Astrocyte of the cerebellum (primary cell): ENCODE measurements around the gene MAPKBP1.

Source experiments
- DNase-seq: peaks from one replicate; pipeline ENCODE4 v3.0.0-alpha.2; 2011; ENCODE audit warnings: low read depth
- H3K4me3 ChIP-seq: 2 replicates; pipeline ENCODE4 v1.5.1; 2011; ENCODE audit warnings: mild to moderate bottlenecking, low read depth, low read length, moderate library complexity
- in situ Hi-C: cut with HindIII; loops from 2 replicates; pipeline ENCODE4 v1.10.0; 2017; ENCODE audit warnings: low sequenced_read_pairs
- TF ChIP-seq, protein P1 (sequence below): IDR thresholded peaks from 2 replicates; pipeline ENCODE4 v1.5.1; 2012; ENCODE audit warnings: low read length, low read depth, moderate library complexity, mild to moderate bottlenecking; ENCODE audit errors: missing control alignments

MAPKBP1 gene

DNA sequence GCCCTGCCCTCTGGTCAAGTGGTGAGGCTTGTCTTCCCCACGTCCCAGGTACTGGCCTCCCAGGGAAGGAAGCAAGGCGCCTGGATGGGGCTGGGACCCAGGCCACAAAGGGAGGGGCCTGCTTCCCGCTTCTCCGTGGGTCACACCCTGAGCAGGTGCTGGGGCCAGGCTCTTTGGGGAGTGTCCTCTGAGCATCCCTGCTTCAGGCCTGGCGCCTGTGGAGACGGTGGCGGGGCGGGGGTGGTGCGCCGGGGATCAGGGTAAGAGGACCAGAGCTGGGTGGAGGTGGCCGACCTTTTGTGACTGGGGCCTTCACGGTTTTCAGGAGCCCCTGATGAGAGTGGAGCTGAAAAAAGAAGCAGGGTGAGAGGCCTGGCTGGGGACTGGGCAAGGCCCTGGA is 67.9 kb downstream of the MAPKBP1 start:
- in situ Hi-C loops: no loop called here
- TF ChIP-seq, protein P1, sequence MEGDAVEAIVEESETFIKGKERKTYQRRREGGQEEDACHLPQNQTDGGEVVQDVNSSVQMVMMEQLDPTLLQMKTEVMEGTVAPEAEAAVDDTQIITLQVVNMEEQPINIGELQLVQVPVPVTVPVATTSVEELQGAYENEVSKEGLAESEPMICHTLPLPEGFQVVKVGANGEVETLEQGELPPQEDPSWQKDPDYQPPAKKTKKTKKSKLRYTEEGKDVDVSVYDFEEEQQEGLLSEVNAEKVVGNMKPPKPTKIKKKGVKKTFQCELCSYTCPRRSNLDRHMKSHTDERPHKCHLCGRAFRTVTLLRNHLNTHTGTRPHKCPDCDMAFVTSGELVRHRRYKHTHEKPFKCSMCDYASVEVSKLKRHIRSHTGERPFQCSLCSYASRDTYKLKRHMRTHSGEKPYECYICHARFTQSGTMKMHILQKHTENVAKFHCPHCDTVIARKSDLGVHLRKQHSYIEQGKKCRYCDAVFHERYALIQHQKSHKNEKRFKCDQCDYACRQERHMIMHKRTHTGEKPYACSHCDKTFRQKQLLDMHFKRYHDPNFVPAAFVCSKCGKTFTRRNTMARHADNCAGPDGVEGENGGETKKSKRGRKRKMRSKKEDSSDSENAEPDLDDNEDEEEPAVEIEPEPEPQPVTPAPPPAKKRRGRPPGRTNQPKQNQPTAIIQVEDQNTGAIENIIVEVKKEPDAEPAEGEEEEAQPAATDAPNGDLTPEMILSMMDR: no peak
- H3K4me3 ChIP-seq: no peak overlapping the region
- no peak for DNase-seq

DNA sequence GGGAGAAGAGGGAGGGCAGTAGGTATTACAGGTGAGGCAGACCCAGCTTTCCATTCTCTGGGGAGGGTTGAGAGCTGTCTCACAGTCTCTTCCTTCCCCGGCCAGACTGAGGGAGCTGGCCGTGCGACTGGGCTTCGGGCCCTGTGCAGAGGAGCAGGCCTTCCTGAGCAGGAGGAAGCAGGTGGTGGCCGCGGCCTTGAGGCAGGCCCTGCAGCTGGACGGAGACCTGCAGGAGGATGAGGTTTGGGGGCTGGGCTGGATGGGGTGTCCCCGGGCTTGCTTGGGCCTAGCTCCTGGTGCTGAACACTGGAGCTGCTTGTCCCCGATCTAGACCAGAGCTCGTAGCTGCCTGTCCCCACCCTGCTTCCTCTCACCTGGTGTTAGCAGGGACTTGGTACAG is 69.3 kb downstream of the MAPKBP1 start:
- TF ChIP-seq, protein P1: no peak
- DNase-seq: no peak
- no peak overlapping the region for H3K4me3 ChIP-seq
- in situ Hi-C loops: no loop called here

DNA sequence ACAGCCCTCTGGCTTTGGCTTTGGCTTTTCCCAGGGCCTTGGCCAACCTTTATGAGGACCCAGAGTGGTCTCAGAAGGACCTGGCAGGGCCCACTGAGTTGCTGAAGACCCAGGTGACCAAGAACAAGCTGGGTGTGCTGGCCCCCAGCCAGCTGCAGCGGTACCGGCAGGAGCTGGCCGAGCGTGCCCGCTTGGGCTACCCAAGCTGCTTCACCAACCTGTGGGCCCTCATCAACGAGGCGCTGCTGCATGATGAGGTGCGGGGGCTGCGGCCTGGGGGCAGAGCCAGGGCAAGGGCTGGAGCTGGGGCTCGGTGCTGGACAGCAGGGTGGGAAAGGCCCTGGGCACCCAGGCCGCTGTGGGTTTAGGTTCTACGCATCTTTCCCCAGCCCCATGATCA is 70.5 kb downstream of the MAPKBP1 start:
- in situ Hi-C loops: no loop called here
- H3K4me3 ChIP-seq: no peak overlapping the region
- DNase-seq: no peak
- TF ChIP-seq, protein P1: no peak

DNA sequence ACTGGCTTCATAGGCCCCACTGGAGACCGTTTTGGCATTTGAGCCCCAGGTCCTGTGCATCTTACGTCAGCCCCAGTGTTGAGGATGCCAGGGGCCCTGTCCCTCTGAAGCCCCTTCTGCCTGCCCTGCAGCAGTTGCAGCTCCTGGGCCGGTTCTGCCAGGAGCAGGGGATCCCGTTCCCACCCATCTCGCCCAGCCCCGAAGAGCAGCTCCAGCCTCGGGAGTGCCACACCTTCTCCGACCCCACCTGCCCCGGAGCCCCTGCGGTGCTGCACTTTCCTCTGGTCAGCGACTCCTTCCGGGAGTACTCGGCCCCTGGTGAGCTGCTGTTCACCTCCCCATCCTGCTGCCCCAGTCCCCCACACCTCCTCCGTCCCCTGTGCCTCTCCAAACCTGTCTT is 72.9 kb downstream of the MAPKBP1 start:
- in situ Hi-C loops: no loop called here
- no peak for DNase-seq
- TF ChIP-seq, protein P1: no peak
- no peak overlapping the region for H3K4me3 ChIP-seq

DNA sequence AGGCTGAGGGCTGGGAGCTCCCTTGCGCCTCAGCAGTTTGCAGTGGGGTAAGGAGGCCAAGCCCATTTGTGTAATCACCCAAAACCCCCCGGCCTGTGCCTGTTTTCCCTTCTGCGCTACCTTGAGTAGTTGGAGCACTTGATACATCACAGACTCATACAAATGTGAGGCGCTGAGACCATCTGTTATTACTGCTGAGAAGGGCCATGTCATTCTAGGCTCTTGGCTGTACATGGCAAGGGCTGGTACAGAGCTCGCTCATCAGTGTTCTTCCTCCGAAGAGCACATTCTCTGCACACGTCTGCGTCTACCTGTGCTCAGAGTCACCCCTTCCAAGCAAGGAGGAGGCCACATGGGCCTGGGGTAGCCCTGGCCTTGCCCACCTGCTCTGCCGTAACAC is 73.7 kb downstream of the MAPKBP1 start:
- H3K4me3 ChIP-seq: no peak overlapping the region
- no peak for DNase-seq
- in situ Hi-C loops: no loop called here
- TF ChIP-seq, protein P1: no peak

DNA sequence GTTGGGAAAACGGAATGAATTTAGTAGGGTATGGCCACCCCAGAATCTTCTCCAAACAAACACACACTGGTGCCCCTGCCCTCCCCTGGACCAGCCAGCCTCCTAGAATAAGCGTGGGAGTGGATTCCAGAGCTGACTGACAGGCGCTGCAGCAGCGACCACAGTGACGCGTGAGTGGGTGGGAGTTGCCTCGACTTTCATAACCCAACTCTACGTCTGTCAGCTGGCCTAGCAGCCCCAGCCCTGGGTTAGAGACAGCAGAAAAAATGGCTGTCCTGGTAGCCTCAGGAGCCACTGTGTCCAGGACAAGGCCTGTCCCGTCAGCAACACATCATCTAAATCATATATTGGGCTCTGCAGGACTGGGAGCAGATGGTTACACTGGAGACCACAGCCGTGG is 74.3 kb downstream of the MAPKBP1 start:
- in situ Hi-C loops: no loop called here
- H3K4me3 ChIP-seq: no peak overlapping the region
- DNase-seq: no peak
- TF ChIP-seq, protein P1: no peak

DNA sequence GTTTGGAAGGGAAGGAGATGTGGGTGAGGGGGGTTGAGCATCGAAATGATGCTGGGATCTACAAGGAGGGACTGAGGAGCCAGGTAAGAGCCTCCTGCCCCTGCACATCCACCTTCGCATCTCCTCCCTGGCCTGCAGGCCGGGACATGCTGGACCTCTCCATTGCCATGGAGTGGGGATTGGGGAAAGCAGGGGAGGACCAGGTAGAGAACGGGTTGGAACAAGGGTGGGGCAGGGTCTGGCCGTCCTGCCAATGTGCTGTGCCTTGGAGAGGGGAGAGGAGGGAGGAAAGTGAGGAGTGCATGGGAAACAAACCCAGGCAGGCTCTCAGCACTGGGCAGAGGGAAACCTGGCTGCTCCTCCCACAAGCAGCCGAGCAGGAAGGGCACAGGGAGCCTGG is 74.9 kb downstream of the MAPKBP1 start:
- no peak for DNase-seq
- TF ChIP-seq, protein P1: no peak
- in situ Hi-C loops: no loop called here
- H3K4me3 ChIP-seq: no peak overlapping the region
